Measurements from ENCODE around the gene PIK3C3.

GRCh38 chr18:41948544-41949110 is 6.4 kb upstream of the PIK3C3 start:
- no peak for TF ChIP-seq POLR2A (IDR thresholded peaks at IDR 0.05)
- TF ChIP-seq, protein P1, sequence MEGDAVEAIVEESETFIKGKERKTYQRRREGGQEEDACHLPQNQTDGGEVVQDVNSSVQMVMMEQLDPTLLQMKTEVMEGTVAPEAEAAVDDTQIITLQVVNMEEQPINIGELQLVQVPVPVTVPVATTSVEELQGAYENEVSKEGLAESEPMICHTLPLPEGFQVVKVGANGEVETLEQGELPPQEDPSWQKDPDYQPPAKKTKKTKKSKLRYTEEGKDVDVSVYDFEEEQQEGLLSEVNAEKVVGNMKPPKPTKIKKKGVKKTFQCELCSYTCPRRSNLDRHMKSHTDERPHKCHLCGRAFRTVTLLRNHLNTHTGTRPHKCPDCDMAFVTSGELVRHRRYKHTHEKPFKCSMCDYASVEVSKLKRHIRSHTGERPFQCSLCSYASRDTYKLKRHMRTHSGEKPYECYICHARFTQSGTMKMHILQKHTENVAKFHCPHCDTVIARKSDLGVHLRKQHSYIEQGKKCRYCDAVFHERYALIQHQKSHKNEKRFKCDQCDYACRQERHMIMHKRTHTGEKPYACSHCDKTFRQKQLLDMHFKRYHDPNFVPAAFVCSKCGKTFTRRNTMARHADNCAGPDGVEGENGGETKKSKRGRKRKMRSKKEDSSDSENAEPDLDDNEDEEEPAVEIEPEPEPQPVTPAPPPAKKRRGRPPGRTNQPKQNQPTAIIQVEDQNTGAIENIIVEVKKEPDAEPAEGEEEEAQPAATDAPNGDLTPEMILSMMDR (IDR thresholded peaks at IDR 0.05), result no peak
- TF ChIP-seq POLR2AphosphoS5 (IDR thresholded peaks at IDR 0.05), result no peak

Data from upper lobe of left lung (tissue), 4 donors.